ENCODE measurements around the gene ECT2L. TPM values are rescaled to one million over a fixed set of nuclear protein-coding genes. Genes with fewer than 3 reads are reported as not detected.

ECT2L gene
- total and polyA plus RNA-seq, 4 donors: under 0.01 to 0.32 TPM; not detected in 2

- TF ChIP-seq REST (IDR thresholded peaks at IDR 0.05) (no peak), NR2F2 (IDR thresholded peaks at IDR 0.05) (no peak), GABPA (IDR thresholded peaks at IDR 0.05 in 1 of 2, conservative IDR thresholded peaks at IDR 0.05 in 1 of 2) (no peak), HNF4A (conservative IDR thresholded peaks at IDR 0.05) (no peak), MAX (IDR thresholded peaks at IDR 0.05) (no peak)
Observed at GRCh38 chr6:138803331-138803730, 7.4 kb downstream of the ECT2L start (continued).

- Histone ChIP-seq H3K9ac (ENCODE audit: low read depth in 1 of 2, low read length in 2 of 2) (no peak overlapping the region), H3K4me3 (ENCODE audit: low read depth in 1 of 3, low read length in 3 of 3) (no peak overlapping the region), H3K27ac (ENCODE audit: low read depth in 1 of 2, low read length in 2 of 2) (no peak overlapping the region), H3K4me1 (ENCODE audit: control insufficient read depth in 4 of 4, insufficient read depth in 4 of 4, low read length in 3 of 4) (no peaks in the 10 kb centered on the region), H3K36me3 (ENCODE audit: control insufficient read depth in 4 of 4, insufficient read depth in 3 of 4, low read depth in 1 of 4, low read length in 3 of 4) (no peaks in the 10 kb centered on the region), H3K9me3 (ENCODE audit: control insufficient read depth in 4 of 4, low read length in 3 of 4) (no peaks in the 10 kb centered on the region), H3K27me3 (ENCODE audit: control insufficient read depth in 4 of 4, insufficient read depth in 4 of 4, low read length in 3 of 4) (no peaks in the 10 kb centered on the region)
- 79% methylated on average over 4 of the region's 4 CpGs for WGBS
- DNase-seq (ENCODE audit: low spot score): no peak
- TF ChIP-seq GABPA (IDR thresholded peaks at IDR 0.05 in 1 of 2, conservative IDR thresholded peaks at IDR 0.05 in 1 of 2) (no peak), YY1 (IDR thresholded peaks at IDR 0.05) (no peak), REST (IDR thresholded peaks at IDR 0.05) (no peak), FOXA1 (IDR thresholded peaks at IDR 0.05) (no peak), EGR1 (IDR thresholded peaks at IDR 0.05; ENCODE audit: low read depth in 2 of 2) (no peak), ZBTB33 (IDR thresholded peaks at IDR 0.05) (no peak), ATF3 (IDR thresholded peaks at IDR 0.05) (no peak), MAX (IDR thresholded peaks at IDR 0.05) (no peak), RXRA (IDR thresholded peaks at IDR 0.05) (no peak), HNF4A (conservative IDR thresholded peaks at IDR 0.05) (no peak), RAD21 (IDR thresholded peaks at IDR 0.05) (no peak), NR2F2 (IDR thresholded peaks at IDR 0.05) (no peak), SP1 (IDR thresholded peaks at IDR 0.05) (no peak), HNF4G (IDR thresholded peaks at IDR 0.05) (no peak), CTCF (IDR thresholded peaks at IDR 0.05; ENCODE audit: low read depth, low read length, missing input control) (no peak), FOXA2 (IDR thresholded peaks at IDR 0.05) (no peak), TAF1 (conservative IDR thresholded peaks at IDR 0.05) (no peak), JUND (IDR thresholded peaks at IDR 0.05) (no peak)
Observed at GRCh38 chr6:138803861-138804260, 8.0 kb downstream of the ECT2L start.
